Astrocyte (in vitro differentiated cells and primary cell): ENCODE measurements around the gene CD276.

Experiments
- EZH2 ChIP-seq: IDR thresholded peaks from 2 replicates; pipeline ENCODE4 v1.6.1; 2012; ENCODE audit warnings: mild to moderate bottlenecking, low read length, inconsistent platforms; ENCODE audit not compliant: insufficient read depth
- TF ChIP-seq, protein P1 (sequence below): IDR thresholded peaks from 2 replicates; pipeline ENCODE4 v1.5.1; 2011; ENCODE audit warnings: low read depth, mild to moderate bottlenecking, inconsistent platforms, low read length, moderate library complexity; ENCODE audit not compliant: insufficient read depth

GRCh38 chr15:73685981-73686380 lies 1.8 kb downstream of the CD276 start:
- TF ChIP-seq, protein P1, sequence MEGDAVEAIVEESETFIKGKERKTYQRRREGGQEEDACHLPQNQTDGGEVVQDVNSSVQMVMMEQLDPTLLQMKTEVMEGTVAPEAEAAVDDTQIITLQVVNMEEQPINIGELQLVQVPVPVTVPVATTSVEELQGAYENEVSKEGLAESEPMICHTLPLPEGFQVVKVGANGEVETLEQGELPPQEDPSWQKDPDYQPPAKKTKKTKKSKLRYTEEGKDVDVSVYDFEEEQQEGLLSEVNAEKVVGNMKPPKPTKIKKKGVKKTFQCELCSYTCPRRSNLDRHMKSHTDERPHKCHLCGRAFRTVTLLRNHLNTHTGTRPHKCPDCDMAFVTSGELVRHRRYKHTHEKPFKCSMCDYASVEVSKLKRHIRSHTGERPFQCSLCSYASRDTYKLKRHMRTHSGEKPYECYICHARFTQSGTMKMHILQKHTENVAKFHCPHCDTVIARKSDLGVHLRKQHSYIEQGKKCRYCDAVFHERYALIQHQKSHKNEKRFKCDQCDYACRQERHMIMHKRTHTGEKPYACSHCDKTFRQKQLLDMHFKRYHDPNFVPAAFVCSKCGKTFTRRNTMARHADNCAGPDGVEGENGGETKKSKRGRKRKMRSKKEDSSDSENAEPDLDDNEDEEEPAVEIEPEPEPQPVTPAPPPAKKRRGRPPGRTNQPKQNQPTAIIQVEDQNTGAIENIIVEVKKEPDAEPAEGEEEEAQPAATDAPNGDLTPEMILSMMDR, result no peak
- no peak for TF ChIP-seq EZH2
